C1 segment of cervical spinal cord (tissue), 14 donors: ENCODE results near the gene CDK19.
"Not testable (repeated sequence)": the region's sequence is repeated elsewhere in the genome, so short reads cannot be mapped to it uniquely, and the experiment has no call there.

Experiments used
- DNase-seq, 14 donors: peaks; one replicate each; lab custom pipeline; 2025; lab: John Stamatoyannopoulos, UW

Gene CDK19

DNA sequence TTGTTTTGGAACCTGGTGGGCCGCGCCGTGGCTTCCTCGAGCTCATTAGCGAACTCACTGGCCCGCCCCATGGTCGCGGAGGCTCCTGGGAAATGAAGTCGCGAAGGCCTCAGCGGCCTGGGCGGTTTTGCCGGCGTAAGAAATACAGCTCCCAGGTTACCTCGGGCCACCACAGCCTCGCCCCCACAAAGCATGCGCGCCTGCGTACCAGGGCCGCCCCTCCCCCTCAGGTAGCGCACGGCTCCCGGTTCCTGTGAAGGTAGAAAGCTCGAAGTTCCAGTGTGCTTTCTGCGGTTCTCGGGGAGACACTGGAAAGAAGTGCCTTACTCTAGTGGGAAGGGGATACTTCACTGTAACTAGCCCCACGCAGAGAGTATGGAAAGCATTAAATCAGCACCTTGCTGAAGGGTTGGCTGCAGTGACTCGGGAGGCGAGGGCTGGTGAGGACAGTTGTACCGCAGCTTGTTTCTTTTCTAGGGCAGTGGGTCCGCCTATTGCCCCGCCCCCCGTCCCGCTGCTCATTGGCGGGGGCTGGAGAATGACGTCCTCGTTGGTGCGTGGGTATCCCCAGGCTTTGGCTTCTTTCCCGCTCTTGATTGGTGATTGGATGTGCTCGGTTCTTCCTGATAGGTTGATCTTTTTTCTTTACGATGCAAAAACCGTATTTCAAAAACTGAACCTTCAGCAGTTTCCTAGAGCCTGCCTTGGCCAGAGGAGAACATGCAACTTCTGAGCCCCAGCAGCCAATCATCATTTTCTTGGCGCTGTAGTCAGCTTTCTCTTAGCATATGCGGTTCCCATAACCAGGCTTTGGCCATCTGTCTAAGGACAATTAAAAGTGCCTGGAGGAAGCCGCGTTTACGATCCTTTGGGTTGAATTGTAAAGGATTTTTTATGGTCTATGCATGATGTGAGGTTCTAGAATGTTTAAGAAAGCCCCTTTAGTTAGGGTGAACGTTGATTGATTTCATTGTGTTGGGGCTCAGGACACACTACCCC is at the start of gene CDK19:
TSS of gene CDK19 (minus strand) at position 59 of the 999 bp plus-strand sequence. CDS start 333 bp downstream, outside the sequence.
- DNase-seq = peak; percentile 61 to 98 (median 96)

GRCh38 chr6:110864824-110865223 is 49.6 kb upstream of the CDK19 start:
- DNase-seq = no peak

- DNase-seq = peak in 1 of 14 donors; percentile 28
Measured at GRCh38 chr6:110859335-110859792, 44.1 kb upstream of the CDK19 start.

DNA sequence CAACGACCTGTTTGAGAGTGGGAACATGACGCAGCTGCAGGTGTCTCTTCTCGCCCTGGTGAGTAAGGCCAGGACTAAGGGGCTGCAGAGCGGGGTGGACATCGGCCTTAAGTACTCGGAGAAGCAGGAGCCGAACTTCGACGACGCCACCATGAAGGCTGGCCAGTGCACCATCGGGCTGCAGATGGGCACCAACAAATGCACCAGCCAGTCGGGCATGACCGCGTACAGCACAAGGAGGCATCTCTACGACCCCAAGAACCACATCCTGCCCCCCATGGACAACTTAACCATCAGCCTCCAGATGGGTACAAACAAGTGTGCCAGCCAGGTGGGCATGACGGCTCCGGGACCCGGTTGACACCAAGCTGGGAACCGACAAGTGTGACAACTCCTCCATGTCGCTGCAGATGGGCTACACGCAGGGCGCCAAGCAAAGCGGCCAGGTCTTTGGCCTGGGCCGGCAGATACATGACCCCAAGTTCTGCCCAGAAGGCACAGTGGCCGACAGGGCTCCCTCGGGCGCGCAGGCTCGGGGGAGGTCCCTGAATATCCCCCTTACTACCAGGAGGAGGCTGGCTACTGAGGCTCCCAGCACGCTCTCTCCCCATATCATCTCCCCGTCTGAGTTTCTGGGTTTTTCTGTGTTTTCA is 43.4 kb upstream of the CDK19 start:
- DNase-seq = no peak

DNA sequence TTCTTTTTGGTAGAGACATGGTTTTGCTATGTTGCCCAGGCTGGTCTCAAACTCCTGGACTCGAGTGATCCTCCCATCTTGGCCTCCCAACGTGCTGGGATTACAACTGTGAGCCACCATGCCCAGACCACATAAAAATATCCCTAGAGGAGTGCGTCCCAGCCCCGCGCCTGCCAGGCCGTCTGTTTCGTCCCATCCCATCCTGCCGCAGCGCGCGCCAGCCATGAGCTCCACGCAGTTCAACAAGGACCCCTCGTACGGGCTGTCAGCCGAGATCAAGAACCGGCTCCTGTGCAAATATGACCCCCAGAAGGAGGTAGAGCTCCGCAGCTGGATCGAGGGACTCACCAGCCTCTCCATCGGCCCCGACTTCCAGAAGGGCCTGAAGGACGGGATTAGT is 42.7 kb upstream of the CDK19 start:
- DNase-seq = no peak

DNA sequence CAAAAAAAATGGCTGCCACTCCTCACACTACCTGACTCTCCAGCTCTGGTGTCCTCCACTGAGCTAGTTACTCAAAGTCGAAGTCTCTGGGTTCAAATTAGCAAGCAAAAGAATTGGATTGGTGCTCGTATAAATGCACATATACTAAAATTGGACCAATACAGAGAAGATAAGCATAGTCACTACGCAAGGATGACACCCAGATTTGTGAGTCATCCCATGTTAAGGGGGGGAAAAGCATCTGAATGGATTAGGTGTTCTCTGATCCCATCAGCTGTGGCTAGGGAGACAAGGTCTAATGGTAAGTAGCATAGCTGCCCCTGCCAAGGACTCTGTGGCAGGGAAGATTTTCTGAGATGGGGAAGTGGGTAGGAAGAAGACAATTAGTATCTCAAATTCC is 41.0 kb upstream of the CDK19 start:
- no peak for DNase-seq

- DNase-seq = no peak
Measured at GRCh38 chr6:110853754-110854477, 38.6 kb upstream of the CDK19 start.

- DNase-seq = no peak
Measured at GRCh38 chr6:110852773-110853172, 37.5 kb upstream of the CDK19 start.

GRCh38 chr6:110849781-110850180 is 34.5 kb upstream of the CDK19 start:
- no peak for DNase-seq

GRCh38 chr6:110841266-110841665 is 26.0 kb upstream of the CDK19 start:
- no peak for DNase-seq

- not testable (repeated sequence) for DNase-seq
Measured at GRCh38 chr6:110835751-110836150, 20.5 kb upstream of the CDK19 start.

DNA sequence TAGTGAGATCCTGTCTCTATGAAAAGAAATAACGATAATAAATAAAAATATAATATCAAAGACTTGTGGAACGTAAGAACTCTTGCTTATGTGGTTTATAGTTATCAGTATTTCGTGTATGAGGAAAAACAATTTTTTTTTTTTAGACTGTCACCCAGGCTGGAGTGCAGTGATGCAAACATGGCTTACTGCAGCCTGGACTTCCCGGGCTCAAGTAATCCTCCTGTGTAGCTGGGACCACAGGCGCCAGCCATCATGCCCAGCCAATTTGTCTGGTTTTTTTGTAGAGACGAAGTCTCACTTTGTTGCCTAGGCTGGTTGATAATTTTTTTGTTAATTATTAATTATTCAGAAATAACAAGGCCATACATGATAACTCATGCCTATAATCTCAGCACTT is 18.6 kb upstream of the CDK19 start:
- DNase-seq = no peak

DNA sequence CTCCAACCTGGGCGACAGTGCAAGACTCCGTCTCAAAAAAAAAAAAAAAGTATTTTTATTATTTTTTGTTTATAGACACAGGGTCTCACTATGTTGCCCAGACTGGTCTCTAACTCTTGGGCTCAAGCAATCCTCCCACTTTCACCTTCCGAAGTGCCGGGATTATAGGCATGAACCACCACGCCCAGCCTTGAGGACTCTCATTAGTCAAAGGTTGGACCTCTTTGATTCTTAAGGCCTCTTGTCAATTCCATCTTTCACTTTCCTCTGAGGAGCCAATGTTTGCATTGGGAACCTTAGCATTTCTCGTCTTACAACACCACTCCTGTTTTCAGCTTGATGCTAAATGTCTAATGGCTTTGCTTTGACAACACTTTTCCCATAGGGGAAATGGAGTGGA is 16.1 kb upstream of the CDK19 start:
- no peak for DNase-seq

DNA sequence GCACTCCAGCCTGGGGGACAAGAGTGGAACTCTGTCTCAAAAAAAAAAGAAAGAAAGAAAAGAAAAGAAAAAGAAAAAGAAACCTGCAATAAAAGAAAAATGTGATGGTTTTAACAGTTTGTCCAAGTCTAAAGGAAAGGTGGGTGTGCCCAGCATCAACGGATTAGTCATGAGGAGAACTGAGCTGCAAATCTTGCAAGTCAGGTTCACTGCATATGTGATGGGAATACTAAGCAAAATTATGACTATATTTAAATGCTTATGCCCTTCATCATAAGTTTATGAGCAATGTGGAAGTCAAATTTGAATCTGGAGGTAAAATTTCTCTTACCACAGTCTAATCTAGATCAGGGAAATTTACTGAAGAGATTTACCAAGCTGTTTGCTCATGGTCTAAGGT is 13.1 kb upstream of the CDK19 start:
- no peak for DNase-seq

- no peak for DNase-seq
Measured at GRCh38 chr6:110826236-110827129, 11.2 kb upstream of the CDK19 start.

DNA sequence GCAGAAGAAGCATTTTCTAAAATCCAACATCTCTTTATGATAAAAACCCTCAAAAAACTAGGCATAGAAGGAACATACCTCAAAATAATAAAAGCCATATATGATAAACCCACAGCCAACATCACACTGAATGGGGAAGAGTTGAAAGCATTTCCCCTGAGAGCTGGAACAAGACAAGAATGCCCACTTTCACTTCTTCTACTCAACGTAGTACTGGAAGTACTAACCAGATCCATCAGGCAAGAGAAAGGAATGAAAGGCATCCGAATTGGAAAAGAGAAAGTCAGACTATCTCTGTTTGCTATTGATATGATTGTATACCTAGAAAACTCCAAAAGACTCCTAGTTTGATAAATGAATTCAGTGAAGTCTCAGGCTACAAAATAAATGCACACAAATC is 7.9 kb upstream of the CDK19 start:
- DNase-seq = no peak

DNA sequence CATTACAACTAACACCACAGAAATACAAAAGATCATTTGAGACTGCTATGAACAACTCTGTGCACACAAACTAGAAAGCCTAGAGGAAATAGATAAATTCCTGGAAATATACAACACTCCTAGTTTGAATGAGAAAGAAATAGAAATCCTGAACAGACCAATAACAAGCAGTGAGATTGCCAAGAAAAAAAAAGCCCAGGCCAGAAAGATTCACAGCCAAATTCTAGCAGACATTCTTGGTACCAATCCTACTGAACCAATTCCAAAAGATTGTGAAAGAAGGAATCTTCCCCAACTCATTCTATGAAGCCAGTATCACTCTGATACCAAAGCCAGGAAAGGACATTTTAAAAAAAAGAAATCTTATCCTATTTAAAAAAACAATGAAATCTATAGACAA is 7.0 kb upstream of the CDK19 start:
- no peak for DNase-seq

- DNase-seq = peak in 1 of 14 donors; percentile 7
Measured at GRCh38 chr6:110816677-110817076, 1.4 kb upstream of the CDK19 start.

DNA sequence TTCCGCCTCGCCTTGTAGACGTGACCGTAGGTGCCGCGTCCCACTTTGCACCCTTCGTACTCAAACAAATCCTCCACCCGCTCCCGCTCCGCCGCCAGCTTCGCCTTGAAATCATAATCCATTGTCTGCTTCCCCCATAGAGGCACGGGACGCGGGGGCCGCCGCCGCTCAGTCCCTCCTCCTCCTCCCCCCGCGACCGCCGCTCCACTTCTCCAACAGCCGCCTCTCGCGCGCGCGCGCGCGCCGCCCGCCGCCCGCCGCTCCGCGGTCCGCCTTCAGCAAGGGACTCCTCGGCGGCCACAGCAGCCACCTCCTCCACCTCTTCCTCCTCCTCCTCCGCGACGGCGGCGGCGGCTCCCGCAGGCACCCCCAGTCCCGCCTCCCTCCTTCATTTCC is 256 bp downstream of the CDK19 start:
- DNase-seq = peak in 3 of 14 donors; percentile 78 to 95 (median 88)

GRCh38 chr6:110814102-110815014 is 911 bp downstream of the CDK19 start:
- DNase-seq = peak in 10 of 14 donors; percentile 38 to 76 (median 60)
